GM04503 (cell line): Measurements from ENCODE around the gene METAP2.

Experiments
- DNase-seq: peaks from one replicate; pipeline ENCODE4 v3.0.0-alpha.2; 2012; ENCODE audit warnings: low read depth

METAP2 gene

DNA sequence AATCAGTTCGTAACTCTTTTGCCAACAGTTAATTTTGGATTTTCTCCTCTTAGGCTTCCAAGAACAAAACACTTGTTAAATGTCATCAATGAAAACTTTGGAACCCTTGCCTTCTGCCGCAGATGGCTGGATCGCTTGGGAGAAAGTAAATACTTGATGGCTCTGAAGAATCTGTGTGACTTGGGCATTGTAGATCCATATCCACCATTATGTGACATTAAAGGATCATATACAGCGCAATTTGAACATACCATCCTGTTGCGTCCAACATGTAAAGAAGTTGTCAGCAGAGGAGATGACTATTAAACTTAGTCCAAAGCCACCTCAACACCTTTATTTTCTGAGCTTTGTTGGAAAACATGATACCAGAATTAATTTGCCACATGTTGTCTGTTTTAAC, 39.6 kb downstream of the METAP2 start:
- no peak for DNase-seq

DNA sequence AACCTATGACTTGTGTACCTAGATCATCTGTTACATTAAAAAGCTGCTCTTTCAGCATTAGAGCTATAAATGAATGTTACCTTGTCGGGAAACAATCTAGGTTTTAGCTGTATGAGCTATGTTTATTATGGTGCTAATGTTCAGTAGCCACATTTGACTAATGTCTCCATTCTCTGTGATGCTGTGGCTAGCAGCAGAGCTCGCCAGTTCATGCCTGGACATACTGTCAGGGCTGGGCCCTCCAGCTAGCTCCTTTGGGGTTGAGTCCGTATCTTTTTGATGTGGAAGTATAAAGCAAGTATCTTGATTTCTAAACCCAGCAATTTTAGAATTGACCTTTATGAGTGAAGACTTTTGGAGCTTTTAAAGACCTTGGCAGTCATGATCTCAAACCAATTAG, 41.2 kb downstream of the METAP2 start:
- no peak for DNase-seq

DNA sequence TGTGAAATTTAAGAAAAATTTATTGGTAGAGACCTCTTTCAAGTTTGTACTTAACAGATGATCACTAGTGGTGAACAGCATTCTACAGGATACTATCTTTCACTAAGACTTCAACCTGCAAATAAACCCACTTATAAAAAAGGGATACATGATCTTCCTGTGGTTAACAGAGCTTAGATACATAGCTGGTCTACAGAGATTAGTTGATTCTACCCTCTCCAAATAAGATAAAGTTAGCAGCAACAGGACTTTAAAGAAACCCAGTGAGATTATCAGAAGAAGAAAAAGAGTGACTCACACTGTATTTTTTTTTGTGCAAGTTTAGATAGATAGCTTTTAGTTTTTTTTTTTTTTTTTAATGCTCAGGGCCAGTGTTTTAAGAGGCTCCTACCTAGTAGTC, 42.8 kb downstream of the METAP2 start:
- no peak for DNase-seq

DNA sequence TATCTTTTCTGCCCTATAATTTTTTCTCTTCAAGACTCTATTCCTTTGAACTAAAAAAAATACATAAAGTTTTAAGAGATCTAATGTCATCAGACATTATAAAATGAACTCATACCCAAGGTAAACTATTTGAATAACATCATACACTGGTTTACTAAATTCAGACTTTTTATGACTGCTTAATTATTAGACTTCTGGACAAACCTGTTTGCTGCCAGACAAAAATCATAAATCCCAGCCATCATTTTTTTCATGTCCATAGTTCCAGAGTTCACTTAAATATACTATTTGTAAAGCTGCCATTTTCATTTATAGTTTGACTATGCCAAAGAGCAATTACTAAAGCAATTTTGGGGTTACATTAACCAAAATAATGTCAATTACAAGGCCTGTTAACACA, 43.3 kb downstream of the METAP2 start:
- DNase-seq: no peak

DNA sequence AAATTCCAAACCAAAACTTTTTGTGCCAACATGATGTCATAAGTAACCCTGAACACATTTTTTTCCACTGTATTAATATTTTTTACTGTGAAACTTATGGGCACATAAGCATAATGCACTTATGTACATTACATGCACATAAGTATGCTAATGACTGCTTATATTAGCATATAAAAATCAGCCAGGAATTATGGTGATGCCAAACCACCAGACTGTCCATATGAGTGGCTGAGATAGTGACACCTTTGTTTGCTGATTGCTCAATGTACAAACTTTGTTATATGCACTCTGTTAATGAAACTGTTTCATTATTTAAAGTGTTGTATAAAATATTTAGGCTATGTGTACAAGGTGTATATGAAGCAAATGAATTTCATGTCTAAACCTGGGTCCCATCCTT, 45.0 kb downstream of the METAP2 start:
- DNase-seq: no peak

DNA sequence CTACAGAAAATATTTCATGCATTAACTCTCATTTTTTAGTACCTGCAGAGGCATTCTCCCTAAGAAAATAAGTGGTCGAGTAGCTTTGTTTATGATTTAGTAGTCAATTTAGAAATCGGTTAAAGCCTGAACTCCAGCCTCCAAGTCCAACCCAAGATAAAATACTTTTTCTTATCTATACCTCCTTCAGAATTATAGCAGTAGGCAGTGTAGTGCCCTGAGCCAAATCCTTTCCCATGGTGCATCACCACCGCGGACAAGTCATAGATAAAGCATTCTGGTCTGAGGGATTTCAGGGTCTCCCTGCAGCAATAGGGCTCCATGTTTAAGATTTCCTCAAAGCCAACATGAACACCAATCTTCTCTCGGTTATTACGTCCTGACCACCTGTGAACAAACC, 46.9 kb downstream of the METAP2 start:
- no peak for DNase-seq

DNA sequence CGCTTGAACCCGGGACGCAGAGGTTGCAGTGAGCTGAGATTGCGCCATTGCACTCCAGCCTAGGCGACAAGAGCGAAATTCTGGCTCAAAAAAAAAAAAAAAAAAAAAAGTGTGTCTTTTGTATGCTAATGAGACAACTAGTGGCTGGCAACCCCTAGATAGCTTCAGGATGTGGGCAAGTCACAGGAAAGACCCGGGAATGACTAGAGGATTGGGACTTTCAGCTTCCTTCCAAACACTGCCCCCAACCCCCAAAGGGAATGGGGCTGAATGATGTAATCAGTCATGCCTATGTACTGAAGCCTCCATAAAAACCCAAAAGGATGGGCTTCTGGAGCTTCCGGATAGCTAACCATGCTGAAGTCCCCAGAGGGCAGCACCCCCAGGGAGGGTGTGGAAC, 48.7 kb downstream of the METAP2 start:
- no peak for DNase-seq

DNA sequence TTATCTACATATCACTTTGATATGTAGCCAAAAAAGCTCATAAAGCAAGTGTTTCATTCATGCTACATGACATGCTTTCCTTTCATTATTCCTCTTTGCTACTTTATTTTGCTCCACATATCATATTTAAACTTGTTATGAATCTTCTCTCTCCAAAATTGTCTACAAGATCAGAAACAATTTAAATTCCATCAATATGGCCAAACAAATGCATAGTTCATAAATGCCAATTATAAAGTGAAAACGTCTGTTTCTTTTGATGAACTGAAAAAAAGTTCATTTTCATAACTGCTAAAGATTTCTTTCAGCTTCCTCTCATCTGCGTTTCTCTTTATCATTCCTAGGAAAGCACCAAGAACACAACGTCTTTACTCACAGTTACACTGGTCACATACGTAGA, 54.5 kb downstream of the METAP2 start:
- no peak for DNase-seq

DNA sequence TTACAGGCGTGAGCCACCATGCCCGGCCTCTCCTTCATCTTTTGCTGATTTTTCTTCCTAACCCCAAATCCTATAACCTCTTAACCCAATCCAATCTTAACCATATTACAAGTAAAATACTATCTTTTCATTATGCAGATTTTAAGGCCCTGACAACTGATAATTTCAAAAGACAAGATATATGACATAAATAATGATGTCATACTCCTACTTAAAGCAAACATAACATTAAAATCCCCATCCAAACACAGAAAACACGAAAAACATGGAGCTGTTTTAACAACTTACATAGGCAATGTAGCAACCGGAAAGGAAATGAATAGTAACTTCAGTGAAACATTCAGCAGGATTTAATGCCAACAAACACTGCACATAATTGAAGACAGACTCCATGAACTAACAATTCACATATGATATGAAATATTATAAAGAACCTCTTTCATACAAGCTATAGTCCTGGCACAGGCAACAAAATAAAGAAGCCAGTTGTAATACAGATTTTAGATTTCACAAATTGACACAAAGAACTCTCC, 55.8 kb downstream of the METAP2 start:
- DNase-seq: no peak

DNA sequence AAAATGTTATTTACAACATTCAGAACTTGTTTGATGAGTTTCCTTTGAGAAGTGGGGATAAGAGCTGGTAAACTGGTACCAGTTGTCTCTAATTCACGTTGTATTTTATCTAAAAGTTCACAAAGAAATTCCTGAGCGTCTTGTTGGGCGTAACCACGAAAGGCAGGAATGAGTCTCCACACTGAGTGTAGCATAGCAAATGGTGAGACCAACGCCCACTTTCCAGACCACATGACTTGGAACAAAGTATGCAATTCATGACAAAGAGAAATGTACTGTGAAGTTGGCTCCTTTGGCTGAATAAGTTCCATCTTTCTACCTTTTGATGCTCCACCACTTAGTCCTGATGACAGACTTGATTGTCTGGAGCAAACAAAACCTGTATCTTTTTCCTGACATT, 58.9 kb downstream of the METAP2 start:
- DNase-seq: no peak

DNA sequence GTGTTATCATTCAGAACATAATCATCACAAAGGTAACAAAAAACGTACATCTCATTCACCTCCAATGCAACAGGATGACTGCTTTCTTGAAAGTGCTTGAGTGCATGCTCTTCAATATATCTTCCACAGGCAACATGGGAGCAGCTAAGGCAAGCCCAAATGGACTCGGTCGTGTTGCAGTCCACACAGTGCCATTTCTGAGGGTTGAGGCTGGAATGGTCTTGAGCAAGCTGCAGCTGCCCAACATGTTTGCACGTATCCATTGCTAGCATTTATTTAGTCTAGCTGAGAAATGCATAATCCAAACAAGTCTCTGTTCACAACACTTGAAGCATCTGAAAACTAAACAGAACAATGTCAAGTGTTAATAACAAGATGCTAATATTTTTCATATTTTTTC, 60.0 kb downstream of the METAP2 start:
- DNase-seq: no peak

DNA sequence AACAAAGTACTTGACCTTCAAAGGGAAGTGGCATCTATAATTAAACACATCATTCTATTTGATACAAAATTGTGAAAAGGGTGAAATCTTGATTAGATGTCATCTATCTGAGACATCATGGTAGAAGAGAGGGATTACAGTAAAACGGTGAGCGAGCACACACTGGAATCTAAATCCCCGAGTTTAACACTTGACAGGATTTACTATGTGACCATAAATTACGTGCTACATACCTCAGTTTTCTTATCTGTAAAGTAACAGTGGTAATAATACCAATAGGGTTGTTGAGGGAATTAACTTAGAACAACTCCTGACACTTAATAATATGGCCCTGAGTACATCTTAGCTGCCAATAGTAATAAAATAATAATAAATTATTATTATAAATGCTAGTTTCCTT, 64.1 kb downstream of the METAP2 start:
- DNase-seq: no peak

DNA sequence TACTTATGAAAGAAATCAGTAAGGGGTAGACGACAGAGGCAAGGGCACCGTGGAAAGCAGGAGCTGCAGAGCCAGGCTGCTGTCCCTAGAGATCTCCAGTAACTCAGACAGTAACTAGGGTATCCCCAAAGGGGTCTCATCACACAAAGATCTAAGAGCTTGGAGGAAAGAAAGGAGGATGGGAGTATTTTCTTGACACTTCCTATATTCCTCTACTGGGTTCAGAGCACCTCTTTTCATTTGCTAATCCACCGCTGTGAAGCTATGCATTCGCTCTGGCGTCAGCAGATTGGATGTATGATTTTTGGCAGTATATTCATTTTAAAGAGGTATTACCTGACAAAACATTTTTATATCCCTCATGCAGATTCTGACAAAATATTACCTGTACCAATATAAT, 64.7 kb downstream of the METAP2 start:
- DNase-seq: no peak

DNA sequence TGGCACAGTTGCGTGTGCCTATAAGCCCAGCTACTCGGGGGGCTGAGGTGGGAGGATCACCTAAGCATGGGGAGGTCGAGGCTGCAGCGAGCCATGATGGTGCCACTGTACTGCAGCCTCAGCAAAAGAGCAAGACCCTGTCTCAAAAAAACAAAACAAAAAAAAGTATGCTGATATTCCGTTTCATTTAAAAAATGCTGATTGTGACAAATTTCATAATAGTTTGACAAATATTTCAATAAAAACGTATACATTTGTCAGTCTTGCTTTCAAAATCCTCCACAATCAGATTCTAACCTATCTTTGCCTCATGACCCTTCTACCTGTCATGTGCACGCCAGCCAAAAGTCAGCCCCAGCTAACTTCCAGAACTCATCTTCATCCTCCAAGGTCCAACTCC, 67.5 kb downstream of the METAP2 start:
- DNase-seq: no peak

DNA sequence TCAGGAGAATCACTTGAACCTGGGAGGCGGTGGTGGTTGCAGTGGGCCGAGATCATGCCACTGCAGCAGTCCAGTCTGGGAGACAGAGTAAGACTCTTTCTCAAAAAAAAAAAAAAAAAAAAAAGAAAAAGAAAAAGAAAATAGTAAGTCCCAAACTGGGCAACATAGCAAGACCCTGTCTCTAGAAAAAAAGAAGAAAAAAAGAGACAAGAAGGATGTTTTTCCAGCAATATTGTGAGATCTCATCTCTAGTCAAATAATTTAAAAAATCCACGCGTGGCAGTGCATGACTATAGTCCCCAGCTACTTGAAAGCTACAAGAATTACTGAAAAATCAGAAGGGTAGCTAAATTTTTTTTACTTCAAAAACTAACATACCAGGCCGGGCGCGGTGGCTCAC, 69.4 kb downstream of the METAP2 start:
- DNase-seq: no peak

DNA sequence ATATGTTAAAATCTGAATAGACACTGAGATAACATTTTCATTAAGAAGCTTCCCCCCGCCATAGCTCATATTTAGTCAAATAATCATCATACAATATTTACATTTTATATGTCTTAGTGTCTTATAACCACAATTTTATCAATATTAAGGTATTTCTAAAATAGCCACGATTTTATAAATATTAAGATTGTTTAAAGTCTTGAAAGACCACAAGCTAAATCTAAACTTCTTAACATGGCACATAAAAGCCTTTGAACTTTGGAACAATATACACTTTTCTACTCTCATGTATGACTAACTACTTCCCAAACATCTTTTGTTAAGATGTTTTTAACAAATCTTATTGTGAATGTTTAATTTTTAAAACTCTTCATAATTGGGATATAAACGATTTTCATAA, 70.8 kb downstream of the METAP2 start:
- DNase-seq: no peak

DNA sequence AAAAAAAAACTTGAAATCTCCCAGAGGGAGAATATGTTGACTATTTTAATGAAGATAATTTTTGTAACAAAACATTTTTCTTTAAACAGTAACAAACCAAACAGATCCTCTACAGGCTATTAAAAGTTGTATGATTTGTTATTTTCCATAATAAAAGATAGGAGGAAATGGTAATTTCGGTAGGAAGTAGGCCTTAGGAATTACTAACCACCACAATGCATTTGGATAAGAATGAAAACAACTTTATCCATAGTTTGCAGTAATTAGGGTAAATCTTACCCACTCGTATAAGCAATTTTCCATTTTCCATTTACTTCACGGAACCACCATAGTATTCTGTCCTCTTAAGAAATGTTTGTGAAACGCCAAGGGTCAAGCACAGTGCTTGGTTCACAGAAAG, 71.4 kb downstream of the METAP2 start:
- no peak for DNase-seq

DNA sequence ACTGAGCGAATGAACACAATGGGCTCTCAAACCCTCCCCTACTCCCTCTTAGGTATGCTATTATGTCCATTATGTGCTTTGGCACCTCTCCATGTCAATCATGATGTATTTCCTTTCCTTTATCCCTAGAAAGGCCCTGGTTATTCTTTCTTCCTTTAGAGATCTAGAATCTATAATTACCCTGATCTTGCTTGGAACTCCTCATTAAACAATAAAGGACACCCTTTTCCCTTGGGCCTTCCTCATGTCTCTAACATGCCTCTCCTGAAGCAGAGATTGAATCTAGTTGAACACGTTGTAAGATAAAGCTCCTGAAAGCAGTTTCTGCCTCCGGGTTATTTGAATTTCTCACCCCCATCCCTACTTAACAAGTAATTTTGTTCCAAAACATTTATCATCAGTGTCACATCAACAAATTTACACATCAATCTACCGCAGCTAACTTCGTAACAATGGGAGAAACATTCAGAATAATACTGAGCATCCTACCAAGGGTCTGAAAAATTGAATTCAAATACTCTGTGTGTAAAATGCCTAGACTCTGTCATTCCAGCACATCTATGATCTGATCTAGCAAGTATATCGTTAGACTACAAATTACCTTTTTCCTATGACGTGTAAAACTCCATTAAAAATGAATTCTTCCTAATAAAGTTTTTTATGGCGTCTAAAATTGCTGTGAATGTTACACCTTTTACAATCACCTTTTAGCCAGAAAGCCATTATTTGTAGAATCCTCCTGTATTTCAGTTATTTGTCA, 72.0 kb downstream of the METAP2 start:
- DNase-seq: no peak

DNA sequence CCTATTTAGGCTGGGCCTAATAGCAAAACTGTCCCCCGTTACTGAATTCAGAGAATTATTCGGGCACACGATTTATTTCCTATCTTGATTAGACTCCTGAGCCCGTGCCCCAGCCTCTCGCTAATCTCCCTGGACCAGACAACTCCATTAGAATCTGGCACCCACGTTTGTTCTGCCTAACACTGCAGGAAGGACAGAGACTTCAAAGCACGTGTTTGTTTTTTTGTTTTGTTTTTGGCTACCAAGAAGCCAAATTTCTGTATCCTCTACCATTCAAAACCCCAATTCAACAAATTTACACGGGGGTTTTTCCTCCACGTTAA, 72.5 kb downstream of the METAP2 start:
- DNase-seq: no peak

DNA sequence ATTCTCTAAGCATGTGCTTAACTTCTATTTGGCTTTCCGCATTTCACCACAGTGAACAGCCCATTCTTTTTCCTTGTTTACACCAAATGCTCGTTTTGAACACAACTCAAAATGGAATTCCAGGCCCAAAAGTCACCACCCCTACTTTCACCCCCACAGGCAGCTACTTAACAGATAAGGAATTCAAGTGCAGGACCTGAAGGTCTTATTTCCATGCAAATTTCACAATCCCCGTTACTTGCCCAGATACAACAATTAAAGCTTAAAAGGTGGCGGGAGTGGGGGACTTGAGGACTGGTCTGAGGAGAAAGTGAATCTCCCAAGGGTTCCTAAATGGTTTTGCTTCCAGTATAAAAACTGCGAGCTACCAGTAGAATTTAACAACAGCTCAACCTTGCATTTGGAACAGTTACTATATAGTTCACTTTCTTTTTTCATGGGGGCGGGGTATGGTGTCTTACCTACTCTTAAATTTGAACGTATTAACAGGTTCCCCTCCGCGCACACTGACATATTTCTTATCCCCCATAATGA, 73.6 kb downstream of the METAP2 start:
- DNase-seq: peak; percentile 27

DNA sequence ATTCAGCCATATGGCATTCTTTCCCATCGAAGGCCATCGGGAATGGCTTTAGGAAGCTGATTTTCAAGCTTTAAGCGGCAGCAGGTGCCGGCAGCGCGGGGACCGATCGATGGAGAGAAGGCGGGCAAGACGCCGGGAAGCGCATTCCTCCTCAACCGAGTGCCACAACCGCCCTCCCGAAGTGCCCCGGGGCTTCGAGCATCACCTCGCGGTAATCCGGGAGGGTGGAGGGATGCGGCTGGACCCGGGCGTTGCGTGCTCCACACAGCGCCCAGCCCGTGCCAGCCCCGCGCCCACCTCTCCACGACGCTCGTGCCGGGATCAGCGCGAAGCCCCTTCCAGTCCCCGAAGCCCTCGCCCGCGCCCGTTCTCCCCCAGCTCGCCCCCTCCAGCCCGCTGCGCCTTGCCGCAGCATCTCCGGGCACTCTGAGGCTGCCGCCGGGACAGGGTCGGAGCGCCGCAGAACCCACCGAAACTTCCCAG, 74.1 kb downstream of the METAP2 start:
- DNase-seq: no peak

DNA sequence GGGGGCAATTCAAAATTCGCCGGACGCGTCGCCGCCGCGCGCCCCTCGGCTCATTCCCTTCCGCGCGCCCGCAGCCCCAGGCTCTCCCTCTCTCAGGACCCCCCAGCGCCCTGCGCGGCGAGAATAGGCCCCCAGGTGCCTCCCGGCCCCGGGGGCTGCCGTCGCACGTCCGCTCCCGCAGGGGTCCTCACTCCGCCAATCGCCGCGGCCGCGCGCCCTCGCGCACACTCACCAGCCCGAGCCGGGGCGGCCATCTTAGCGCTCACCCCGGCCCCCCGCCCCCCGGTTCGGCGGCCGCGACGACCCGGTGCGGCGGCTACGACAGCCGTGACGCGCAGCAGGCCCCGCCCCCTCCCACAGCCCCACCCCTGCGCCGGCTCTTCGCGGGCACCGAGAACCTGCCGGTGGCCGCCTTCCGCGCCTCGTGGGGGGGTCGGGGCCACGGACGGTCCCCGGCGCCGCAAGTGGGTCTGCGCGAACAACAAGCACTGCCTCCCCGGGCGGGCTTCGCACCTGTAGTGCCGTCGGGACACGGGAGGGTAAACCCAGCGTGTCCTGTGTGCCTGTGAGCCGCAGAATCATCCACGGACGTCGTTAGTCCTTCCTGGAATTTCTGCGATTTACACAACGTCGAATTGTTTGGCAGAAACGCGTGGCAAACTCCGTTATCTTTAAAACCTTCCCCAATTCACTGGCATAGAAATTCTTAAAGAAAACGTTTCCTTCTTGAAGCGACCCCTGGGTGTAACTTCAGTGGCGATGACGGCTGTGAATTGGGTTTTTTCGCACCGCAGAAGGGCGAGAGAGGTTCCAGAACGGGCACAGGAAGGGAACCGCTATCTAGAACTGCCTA, 74.8 kb downstream of the METAP2 start:
- DNase-seq: no peak

DNA sequence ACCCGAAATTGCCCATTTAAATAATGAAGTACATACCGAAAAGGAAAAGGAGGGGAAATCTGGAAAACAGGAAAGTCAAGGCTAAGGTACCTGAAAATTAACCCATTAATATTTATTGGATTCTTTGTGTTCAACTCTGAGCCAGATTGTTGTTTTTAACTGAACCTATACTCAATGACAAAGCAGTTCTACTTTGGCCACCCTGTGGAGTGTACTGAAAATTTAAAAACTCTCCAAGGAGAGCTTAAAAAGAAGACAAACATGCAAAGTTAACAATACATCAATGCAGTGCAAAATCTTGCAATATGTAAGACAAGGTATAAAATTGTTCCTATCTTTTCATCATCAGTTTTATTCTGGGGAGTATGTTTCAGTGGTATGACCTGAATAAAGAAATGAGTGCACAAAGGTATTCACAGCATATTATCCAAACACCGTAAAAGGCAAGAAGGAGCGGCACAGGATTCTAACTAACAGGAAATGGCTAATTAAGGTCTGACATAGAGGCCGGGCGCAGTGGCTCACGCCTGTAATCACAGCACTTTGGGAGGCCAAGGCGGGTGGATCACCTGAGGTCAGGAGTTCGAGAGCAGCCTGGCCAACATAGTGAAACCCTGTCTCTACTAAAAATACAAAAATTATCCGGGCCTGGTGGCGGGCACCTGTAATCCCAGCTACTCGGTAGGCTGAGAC, 75.6 kb downstream of the METAP2 start:
- DNase-seq: no peak
